NCI-H2196 (cell line): ENCODE data around the gene IFNAR2.

Source experiments
- DNase-seq: peaks from one replicate; lab custom pipeline; 2025; ENCODE audit not compliant: unreplicated experiment; lab: John Stamatoyannopoulos, UW

The IFNAR2 gene

GRCh38 chr21:33229784-33230544, at the start of gene IFNAR2:
Gene IFNAR2 (plus strand): TSS chr21:33229938. CDS start chr21:33241923, 11,985 bp downstream.
- peak; percentile 73 for DNase-seq

- no peak for DNase-seq
Measured at GRCh38 chr21:33185852-33186251, 43.9 kb upstream of the IFNAR2 start.

GRCh38 chr21:33187276-33187675, 42.5 kb upstream of the IFNAR2 start:
- DNase-seq = no peak

- peak; percentile 9 for DNase-seq
Measured at GRCh38 chr21:33189237-33189636, 40.5 kb upstream of the IFNAR2 start.

GRCh38 chr21:33189824-33190223, 39.9 kb upstream of the IFNAR2 start:
- no peak for DNase-seq

- DNase-seq = peak; percentile 88
Measured at GRCh38 chr21:33196941-33197374, 32.8 kb upstream of the IFNAR2 start.

DNA sequence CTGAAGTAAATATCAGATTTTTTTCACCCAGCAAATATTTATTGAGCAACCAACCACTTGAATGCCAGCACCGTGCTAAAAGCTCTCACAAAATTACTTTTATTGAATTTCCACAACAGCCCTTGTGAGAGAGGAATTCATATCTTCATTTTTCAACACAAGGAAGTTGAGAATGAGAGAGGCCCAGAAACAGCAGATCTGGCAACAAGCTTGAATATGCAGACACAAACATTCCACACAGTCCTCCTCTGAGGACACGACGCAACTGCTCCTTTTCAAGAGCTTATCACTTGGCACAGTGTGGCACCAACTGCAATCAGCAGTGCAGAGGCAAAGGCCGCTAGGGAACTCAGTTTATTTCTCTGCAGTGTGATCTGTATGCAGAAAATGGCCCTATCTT, 32.2 kb upstream of the IFNAR2 start:
- peak; percentile 23 for DNase-seq

GRCh38 chr21:33198346-33199099, 31.2 kb upstream of the IFNAR2 start:
- DNase-seq = peak; percentile 40

- no peak for DNase-seq
Measured at GRCh38 chr21:33199100-33199464, 30.7 kb upstream of the IFNAR2 start.

DNA sequence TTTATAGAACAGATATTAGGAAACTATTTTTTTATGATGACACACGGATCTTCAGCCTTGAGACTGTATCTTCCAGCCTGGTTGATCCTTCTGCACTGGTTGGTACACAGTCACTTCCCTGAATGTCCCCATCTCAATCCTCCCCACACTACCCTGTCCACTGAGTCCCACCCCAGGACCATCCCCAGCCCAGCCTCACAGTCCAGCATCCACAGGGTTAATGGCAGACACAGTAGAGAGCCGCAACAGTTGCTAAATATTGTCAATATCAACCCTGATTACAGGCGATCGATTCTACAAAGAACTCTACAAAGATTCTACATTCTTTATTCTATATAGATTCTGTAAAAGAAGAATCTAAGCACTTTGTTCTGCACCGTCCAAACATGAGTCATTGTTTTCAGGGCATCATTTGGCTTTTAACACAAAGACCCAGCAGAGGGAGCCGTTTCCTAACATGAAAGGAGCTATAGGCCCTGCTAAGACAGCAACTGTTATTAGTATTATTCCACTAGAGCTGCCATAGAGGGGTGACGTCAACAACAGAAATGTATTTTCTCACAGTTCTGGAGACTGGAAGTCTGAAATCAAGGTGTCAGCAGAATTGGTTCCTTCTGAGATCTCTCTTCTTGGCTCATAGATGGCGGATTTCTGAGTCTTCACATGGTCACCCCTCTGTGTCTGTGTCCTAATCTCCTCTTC, 30.1 kb upstream of the IFNAR2 start:
- peak; percentile 91 for DNase-seq

DNA sequence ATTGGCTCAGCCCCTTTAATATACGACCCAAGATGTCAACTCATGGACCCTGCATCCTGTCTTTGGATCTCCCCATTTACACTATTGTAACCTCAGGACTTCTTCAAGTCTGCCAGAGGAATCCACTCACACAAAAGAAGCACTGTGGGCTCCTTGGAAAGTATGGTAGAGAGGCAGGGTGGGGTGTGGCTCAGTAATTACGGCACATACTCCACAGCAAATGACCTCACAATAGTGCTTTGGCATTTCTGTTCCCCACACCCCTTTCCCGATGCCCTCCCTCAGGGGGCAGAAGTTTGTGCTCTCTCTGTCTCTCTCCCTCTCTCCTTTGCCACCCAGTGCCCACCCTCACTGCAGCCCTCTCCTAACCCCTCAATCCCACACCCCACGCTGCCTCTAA, 27.8 kb upstream of the IFNAR2 start:
- DNase-seq = no peak

- DNase-seq = no peak
Measured at GRCh38 chr21:33202464-33203363, 27.0 kb upstream of the IFNAR2 start.

DNA sequence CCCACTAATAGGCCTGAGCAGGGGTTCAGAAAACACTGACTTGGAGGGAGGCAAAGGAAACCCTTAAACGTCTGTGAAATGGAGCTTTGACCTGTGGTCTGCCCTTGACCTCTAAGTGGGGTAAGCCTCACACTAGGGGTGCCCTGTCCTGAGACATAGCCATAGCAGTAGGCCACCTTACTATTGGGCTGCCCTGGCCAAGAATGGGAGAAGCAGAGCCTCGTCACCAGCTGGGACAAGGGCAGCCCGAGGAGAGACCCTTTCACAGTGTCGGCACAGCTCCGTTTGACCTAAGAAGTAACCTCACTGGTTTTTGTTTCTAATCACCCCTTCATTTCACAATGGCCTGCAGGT, 26.4 kb upstream of the IFNAR2 start:
- no peak for DNase-seq

DNA sequence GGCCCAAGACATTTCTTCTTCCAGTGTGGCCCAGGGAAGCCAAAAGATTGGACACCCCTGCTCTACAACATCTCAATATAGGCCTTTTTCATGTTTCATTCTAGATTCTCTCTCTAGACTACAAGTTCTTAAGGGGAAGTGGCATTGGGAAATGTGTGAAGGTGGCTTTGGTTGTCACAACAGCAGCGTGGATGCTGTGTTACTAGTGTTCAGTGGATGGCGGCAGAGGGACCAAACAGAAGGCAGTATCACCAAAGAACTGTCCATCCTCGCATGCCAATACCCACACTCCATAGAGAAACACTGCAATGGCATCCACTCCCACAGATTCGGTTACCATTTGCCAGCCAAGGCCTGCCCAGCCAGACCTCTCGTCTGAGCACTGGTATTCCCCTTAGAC, 24.3 kb upstream of the IFNAR2 start:
- DNase-seq = no peak

DNA sequence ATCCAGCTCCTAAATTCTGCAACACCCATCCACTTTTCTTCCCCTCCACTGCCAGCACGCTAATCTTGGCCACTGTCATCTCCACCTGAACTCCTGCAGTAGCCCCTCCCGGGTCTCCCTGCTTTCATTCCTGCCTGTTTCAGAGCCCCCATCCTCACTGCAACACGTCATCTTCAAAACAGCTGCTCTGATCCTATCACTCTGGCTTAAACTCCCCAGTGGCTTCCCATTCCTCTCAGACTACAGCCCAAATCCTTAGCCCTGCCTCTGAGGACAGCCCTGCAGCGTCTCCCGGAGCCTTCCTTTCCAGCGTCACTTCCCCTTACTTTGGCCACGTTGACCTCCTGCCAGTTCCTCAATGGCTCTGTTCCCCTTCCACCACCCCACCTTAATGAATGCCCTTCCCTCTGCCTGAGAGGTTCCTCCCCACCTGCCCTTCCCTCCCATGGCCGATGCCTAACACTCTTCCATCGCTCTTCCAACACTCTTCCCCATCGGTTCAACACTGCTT, 22.9 kb upstream of the IFNAR2 start:
- no peak for DNase-seq

- no peak for DNase-seq
Measured at GRCh38 chr21:33207449-33208149, 22.1 kb upstream of the IFNAR2 start.

- DNase-seq = no peak
Measured at GRCh38 chr21:33208534-33208933, 21.2 kb upstream of the IFNAR2 start.

DNA sequence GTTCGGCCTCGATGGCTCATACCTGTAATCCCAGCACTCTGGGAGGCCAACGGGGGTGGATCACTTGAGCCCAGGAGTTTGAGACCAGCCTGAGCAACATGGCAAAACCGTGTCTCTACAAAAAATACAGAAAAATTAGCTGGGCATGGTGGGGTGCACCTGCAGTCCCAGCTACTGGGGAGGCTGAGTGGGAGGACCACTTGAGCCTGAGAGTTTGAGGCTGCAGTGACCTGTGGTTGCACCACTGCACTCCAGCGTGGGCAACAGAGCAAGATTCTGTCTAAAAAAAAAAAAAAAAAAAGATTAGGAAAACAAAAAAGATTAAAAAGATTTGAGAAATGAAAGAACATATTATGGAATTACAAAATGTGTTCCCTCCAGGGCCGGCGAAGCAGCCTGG, 18.4 kb upstream of the IFNAR2 start:
- DNase-seq = no peak

- no peak for DNase-seq
Measured at GRCh38 chr21:33211732-33212131, 18.0 kb upstream of the IFNAR2 start.
